ENCODE measurements around the gene STAT5A.

Gene STAT5A

GRCh38 chr17:42286411-42287221 lies 1.7 kb upstream of the STAT5A start:
- DNase-seq (ENCODE audit: insufficient read length, low spot score) = no peak
- no peak for TF ChIP-seq CTCF (IDR thresholded peaks at IDR 0.05; ENCODE audit: insufficient read depth, missing control alignments)
- no peak for FAIRE-seq

- TF ChIP-seq CTCF (IDR thresholded peaks at IDR 0.05; ENCODE audit: insufficient read depth, missing control alignments) = no peak
- DNase-seq (ENCODE audit: insufficient read length, low spot score) = no peak
Measured at GRCh38 chr17:42287305-42287976, 857 bp upstream of the STAT5A start.

GRCh38 chr17:42288803-42289610 lies 709 bp downstream of the STAT5A start:
- DNase-seq (ENCODE audit: insufficient read length, low spot score) = no peak
- TF ChIP-seq CTCF (IDR thresholded peaks at IDR 0.05; ENCODE audit: insufficient read depth, missing control alignments) = no peak
- no peak for FAIRE-seq

More at GRCh38 chr17:42287305-42287976, 857 bp upstream of the STAT5A start:
- FAIRE-seq = no peak

GRCh38 chr17:42289611-42290181 lies 1.4 kb downstream of the STAT5A start:
- TF ChIP-seq CTCF (IDR thresholded peaks at IDR 0.05; ENCODE audit: insufficient read depth, missing control alignments) = no peak
- no peak for DNase-seq (ENCODE audit: insufficient read length, low spot score)
- no peak for FAIRE-seq

GRCh38 chr17:42290577-42290976 lies 2.3 kb downstream of the STAT5A start:
- no peak for DNase-seq (ENCODE audit: insufficient read length, low spot score)
- FAIRE-seq = no peak
- no peak for TF ChIP-seq CTCF (IDR thresholded peaks at IDR 0.05; ENCODE audit: insufficient read depth, missing control alignments)

GRCh38 chr17:42291129-42291528 lies 2.8 kb downstream of the STAT5A start:
- no peak for DNase-seq (ENCODE audit: insufficient read length, low spot score)
- no peak for FAIRE-seq
- TF ChIP-seq CTCF (IDR thresholded peaks at IDR 0.05; ENCODE audit: insufficient read depth, missing control alignments) = no peak
